Aorta (tissue), 5 donors: ENCODE data around the gene NKX1-1. TPM values are rescaled to one million over a fixed set of nuclear protein-coding genes. Genes with fewer than 3 reads are reported as not detected.

Experiments
- ATAC-seq: fragments of 200-7000 bp; cut with Tn5 transposase; one replicate; pipeline ENCODE4 v1.9.1; 2022; ENCODE audit warnings: moderate library complexity; ENCODE audit not compliant: low FRiP score
- DNase-seq, 2 donors: peaks; one replicate each; pipeline ENCODE4 v3.0.0-alpha.2; 2020
- H3K27ac ChIP-seq, 2 donors: one replicate each; pipeline ENCODE4 v1.5.1; 2013; ENCODE audit warnings: low read length in 2 of 2, mild to moderate bottlenecking in 2 of 2, moderate library complexity in 2 of 2, control low read depth in 1 of 2, inconsistent platforms in 1 of 2, low read depth in 1 of 2
- H3K27me3 ChIP-seq, 2 donors: one replicate each; pipeline ENCODE4 v1.6.1; 2013; ENCODE audit warnings: control low read depth in 1 of 2, low read length in 1 of 2, mild to moderate bottlenecking in 1 of 2, moderate library complexity in 1 of 2; ENCODE audit not compliant: insufficient read depth in 2 of 2, control insufficient read depth in 1 of 2
- H3K36me3 ChIP-seq, 2 donors: one replicate each; pipeline ENCODE4 v1.6.1; 2013; ENCODE audit warnings: control low read depth in 1 of 2, low read length in 1 of 2, mild to moderate bottlenecking in 1 of 2; ENCODE audit not compliant: insufficient read depth in 2 of 2, control insufficient read depth in 1 of 2
- H3K4me1 ChIP-seq, 2 donors: one replicate each; pipeline ENCODE4 v1.6.1; 2013; ENCODE audit warnings: low read length in 2 of 2, control low read depth in 1 of 2, mild to moderate bottlenecking in 1 of 2, moderate library complexity in 1 of 2; ENCODE audit not compliant: insufficient read depth in 2 of 2, control insufficient read depth in 1 of 2
- H3K4me3 ChIP-seq, 2 donors: one replicate each; pipeline ENCODE4 v1.5.1; 2013; ENCODE audit warnings: low read length in 2 of 2, control low read depth in 1 of 2, mild to moderate bottlenecking in 1 of 2
- H3K9me3 ChIP-seq: one replicate; pipeline ENCODE4 v1.6.1; 2013; ENCODE audit warnings: mild to moderate bottlenecking, low read length; ENCODE audit not compliant: control insufficient read depth
- WGBS, 2 donors: extraction: QIAGEN DNeasy Blood & Tissue Kit; methylation state at CpG; one replicate each; pipeline ENCODE4 v1.1.7; 2013; 5-methylcytosine and 5-hydroxymethylcytosine counted together
- intact Hi-C, 2 donors: fragments of 100-400 bp; cut with DNase I; formaldehyde crosslinking; loops; one replicate each; pipeline versions ENCODE4 v1.14.2 to v1.15.0; 2022
- polyA plus RNA-seq, 2 donors: library from polyadenylated mRNA; stranded (reverse); fragments of 200-250 nt; gene quantifications; one replicate each; pipeline ENCODE4 v1.2.3, GENCODE V29; 2013
- total RNA-seq, 2 donors: library from RNA; stranded (reverse); fragmentation: NEBNext Ultra II Directional; extraction: Animal tissue kit (Norgen Biotek cat#: 25700); gene quantifications; one replicate each; pipeline ENCODE4 v1.2.1, GENCODE V29; 2021
- donor health status: healthy with polysubstance abuse.
- donor health status: Bipolar disorder and iron deficiency.
- donor health status: DM: no; HTN: no; CAD: no.
- donor health status: DM: no; HTN: no; CAD: no.
- donor health status: DM: yes; HTN: yes; CAD: no.

NKX1-1 gene
- total and polyA plus RNA-seq, 4 donors, result not detected

- DNase-seq (no peak), ATAC-seq (no peak)
- intact Hi-C loops, result loop anchor here (1.0 to 10.0 kb wide), 5 partner anchors 190 to 370 kb away; partner anchors contain the start of genes TACC3 (in 1 of the 2) and TMEM129 (in 1 of the 2)
- WGBS, 2 donors, result 94 to 95% methylated on average over 18 of the region's 18 CpGs
- no peak overlapping the region for H3K27ac ChIP-seq
- no peaks in the 10 kb centered on the region for H3K4me1 ChIP-seq
- H3K9me3 ChIP-seq, result no peaks in the 10 kb centered on the region
- H3K4me3 ChIP-seq, result no peak overlapping the region
- no peaks in the 10 kb centered on the region for H3K27me3 ChIP-seq
- H3K36me3 ChIP-seq, result no peaks in the 10 kb centered on the region
Measured at GRCh38 chr4:1354983-1355275, 51.3 kb downstream of the NKX1-1 start.

- DNase-seq, result no peak
- intact Hi-C loops, result loop anchor here (5.0 to 10.0 kb wide), 3 partner anchors 190 to 370 kb away; partner anchors contain the start of genes TACC3 (in 1 of the 2) and TMEM129 (in 1 of the 2)
- no peaks in the 10 kb centered on the region for H3K36me3 ChIP-seq
- no peaks in the 10 kb centered on the region for H3K27me3 ChIP-seq
- 91% methylated on average over 36 of the region's 36 CpGs for WGBS, 2 donors
- no peaks in the 10 kb centered on the region for H3K4me1 ChIP-seq
- H3K27ac ChIP-seq, result no peak overlapping the region
- ATAC-seq, result no peak
- H3K9me3 ChIP-seq, result no peaks in the 10 kb centered on the region
- no peak overlapping the region for H3K4me3 ChIP-seq
Measured at GRCh38 chr4:1354136-1354982, 51.9 kb downstream of the NKX1-1 start.

- Histone ChIP-seq H3K9me3 (no peaks in the 10 kb centered on the region), H3K4me3 (no peak overlapping the region), H3K27me3 (no peaks in the 10 kb centered on the region), H3K4me1 (no peaks in the 10 kb centered on the region), H3K27ac (no peak overlapping the region), H3K36me3 (no peaks in the 10 kb centered on the region)
- WGBS, 2 donors, result 90% methylated on average over 30 of the region's 30 CpGs
- intact Hi-C loops, result loop anchor here (5.0 to 10.0 kb wide), 3 partner anchors 191 to 371 kb away; partner anchors contain the start of genes TACC3 (in 1 of the 2) and TMEM129 (in 1 of the 2)
- DNase-seq (no peak), ATAC-seq (no peak)
Measured at GRCh38 chr4:1353186-1354055, 52.8 kb downstream of the NKX1-1 start.

Other genes with a start within 250 kb of the NKX1-1 start
- gene SPON2, start 233.9 kb downstream of the NKX1-1 start, total RNA-seq, result 10 to 100 TPM in 1 of 2 donors, 1 to 10 TPM in 1; 5.7 to 40.8 TPM
- 1 to 10 TPM; 4.9 to 5.4 TPM for gene SPON2, start 233.9 kb downstream of the NKX1-1 start, polyA plus RNA-seq
- gene CTBP1, start 157.3 kb downstream of the NKX1-1 start, total RNA-seq, result 100 to 1,000 TPM; 111 to 145 TPM
- 10 to 100 TPM; 66.4 to 96.5 TPM for gene CTBP1, start 157.3 kb downstream of the NKX1-1 start, polyA plus RNA-seq
- gene MAEA, start 116.6 kb downstream of the NKX1-1 start, total RNA-seq, result 10 to 100 TPM; 49.8 to 61.3 TPM
- gene MAEA, start 116.6 kb downstream of the NKX1-1 start, polyA plus RNA-seq, result 10 to 100 TPM; 32.4 to 62.0 TPM
- gene UVSSA, start 59.2 kb downstream of the NKX1-1 start, total RNA-seq, result 10 to 100 TPM; 19.9 to 33.5 TPM
- gene UVSSA, start 59.2 kb downstream of the NKX1-1 start, polyA plus RNA-seq, result 10 to 100 TPM in 1 of 2 donors, 1 to 10 TPM in 1; 2.3 to 12.7 TPM